GM21515 (cell line): ENCODE results near the gene BATF3.
"Not testable (repeated sequence)": the region's sequence is repeated elsewhere in the genome, so short reads cannot be mapped to it uniquely, and the experiment has no call there.

ENCODE experiments used
- ATAC-seq: cut with Tn5 transposase; IDR thresholded peaks from one replicate; pipeline ENCODE4 v1.9.1; 2021; ENCODE audit not compliant: unreplicated experiment

BATF3 gene

GRCh38 chr1:212664409-212665199 is 35.0 kb downstream of the BATF3 start:
- no peak for ATAC-seq

- not testable (repeated sequence) for ATAC-seq
Measured at GRCh38 chr1:212658250-212658649, 41.4 kb downstream of the BATF3 start.

GRCh38 chr1:212656730-212657129 is 42.9 kb downstream of the BATF3 start:
- no peak for ATAC-seq

DNA sequence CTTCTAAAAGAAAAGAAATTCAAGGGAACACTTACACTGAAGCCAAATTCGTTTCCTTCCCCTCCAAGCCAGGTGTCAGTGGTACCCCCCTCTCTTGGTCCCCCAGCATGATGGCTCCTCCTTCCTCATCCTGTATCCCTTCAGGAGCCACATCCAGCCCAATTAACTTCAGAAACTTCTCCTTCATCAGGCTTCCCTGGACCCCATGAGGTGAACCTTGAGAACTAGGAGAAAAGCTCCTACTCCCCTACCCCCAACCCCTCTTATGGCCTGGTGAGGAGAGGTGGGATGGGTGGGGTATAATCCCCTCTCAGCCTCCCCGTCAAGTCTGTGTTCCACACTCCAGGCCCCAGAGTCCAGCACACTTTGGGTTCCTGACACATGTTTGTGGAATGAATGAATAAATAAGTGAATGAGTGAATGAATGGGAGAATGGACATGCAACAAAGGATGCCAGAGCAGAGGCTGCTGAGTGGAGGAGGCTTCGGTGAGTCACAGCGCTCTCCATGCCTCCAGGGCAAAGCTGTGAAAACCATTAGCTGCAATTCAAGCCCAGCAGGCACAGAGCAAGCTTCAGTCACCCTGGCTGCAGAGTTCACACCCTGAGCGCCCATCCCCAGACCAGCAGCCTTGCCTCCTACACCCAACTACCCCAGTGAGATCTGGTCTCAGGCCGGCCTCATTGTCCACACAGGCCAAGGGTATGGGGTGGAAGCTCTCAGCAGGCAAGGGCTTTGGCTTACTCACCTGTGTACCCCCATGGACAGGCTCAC is 43.8 kb downstream of the BATF3 start:
- ATAC-seq: no peak

- no peak for ATAC-seq
Measured at GRCh38 chr1:212652609-212653008, 47.0 kb downstream of the BATF3 start.

- ATAC-seq: no peak
Measured at GRCh38 chr1:212651977-212652376, 47.7 kb downstream of the BATF3 start.

- ATAC-seq: no peak
Measured at GRCh38 chr1:212651521-212651920, 48.1 kb downstream of the BATF3 start.

DNA sequence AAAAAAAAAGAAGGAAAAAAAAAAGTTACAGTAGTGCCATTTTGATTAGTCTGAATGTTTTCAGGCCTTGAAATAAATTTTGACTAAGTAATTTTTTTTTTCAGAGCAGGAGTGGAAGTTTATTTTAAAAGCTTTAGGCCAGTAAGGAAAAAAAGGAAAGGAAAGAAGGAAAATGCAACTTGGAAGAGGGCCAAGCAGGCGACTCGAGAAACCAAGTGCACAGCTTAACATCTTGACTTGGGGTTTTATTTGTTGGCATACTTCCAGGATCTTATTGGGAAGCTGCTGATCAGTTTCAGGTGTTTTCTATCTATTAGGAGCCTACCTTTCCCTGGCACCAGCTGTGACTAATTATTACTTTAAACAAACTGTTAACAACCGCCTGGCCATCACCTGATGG is 49.4 kb downstream of the BATF3 start:
- ATAC-seq: no peak

GRCh38 chr1:212649020-212649419 is 50.6 kb downstream of the BATF3 start:
- no peak for ATAC-seq

- no peak for ATAC-seq
Measured at GRCh38 chr1:212648431-212648830, 51.2 kb downstream of the BATF3 start.

- no peak for ATAC-seq
Measured at GRCh38 chr1:212647004-212647403, 52.6 kb downstream of the BATF3 start.

- no peak for ATAC-seq
Measured at GRCh38 chr1:212646588-212646987, 53.1 kb downstream of the BATF3 start.

- no peak for ATAC-seq
Measured at GRCh38 chr1:212645546-212646543, 53.8 kb downstream of the BATF3 start.

GRCh38 chr1:212644866-212645545 is 54.6 kb downstream of the BATF3 start:
- no peak for ATAC-seq

DNA sequence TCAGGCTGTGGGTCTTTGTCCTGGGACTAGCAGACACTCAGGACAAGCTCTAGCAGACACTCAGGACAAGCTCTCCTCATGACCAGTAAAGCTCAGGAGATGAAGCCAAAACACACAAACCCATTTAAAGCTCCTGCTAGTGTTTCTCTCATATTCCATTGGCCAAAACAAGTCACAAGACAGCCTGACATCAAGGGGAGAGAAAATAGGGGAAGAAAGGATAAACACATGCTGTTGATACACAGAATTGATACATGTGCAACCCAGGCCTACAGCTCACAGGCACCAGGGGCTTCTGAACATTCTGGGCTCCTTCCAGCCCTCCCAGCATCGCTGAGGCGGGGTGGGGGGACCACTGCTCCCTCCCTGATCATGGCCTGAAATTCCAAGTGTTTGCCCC is 55.8 kb downstream of the BATF3 start:
- no peak for ATAC-seq

DNA sequence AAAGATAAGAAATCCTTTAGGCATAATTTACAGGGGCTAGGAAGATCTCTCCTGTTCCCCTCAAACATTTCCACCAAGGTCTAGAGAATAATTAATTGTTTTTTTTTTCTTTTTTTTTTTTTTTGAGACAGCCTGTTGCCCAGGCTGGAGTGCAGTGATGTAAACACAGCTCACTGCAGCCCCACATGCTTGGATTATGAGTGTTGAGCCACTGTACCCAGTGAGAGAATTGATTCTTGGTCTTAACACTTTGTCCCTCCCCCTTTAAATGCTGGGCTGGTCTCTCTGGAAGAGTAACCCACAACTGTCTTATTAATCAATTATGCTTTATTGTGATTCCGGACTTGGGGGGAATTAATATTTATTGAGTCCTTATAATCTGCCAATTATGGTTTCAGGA is 57.7 kb downstream of the BATF3 start:
- ATAC-seq: no peak

- no peak for ATAC-seq
Measured at GRCh38 chr1:212640223-212640878, 59.3 kb downstream of the BATF3 start.

DNA sequence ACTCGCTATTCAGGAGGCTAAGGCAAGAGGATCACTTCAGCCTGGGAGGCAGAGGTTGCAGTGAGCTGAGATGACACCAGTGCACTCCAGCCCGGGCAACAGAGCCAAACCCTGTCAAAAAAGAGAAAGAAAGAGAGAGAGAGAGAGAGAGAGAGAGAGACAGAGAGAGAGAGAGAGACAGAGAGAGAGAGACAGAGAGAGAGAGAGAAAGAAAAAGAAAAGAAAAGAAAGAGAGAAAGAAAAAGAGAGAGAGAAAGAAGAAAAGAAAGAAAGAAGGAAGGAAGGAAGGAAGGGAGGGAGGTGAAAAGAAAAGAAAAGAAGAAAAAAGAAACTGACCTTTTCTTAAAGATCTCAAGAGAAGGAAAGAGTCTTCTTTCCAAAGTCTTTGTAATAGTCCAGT is 60.1 kb downstream of the BATF3 start:
- ATAC-seq: not testable (repeated sequence)

DNA sequence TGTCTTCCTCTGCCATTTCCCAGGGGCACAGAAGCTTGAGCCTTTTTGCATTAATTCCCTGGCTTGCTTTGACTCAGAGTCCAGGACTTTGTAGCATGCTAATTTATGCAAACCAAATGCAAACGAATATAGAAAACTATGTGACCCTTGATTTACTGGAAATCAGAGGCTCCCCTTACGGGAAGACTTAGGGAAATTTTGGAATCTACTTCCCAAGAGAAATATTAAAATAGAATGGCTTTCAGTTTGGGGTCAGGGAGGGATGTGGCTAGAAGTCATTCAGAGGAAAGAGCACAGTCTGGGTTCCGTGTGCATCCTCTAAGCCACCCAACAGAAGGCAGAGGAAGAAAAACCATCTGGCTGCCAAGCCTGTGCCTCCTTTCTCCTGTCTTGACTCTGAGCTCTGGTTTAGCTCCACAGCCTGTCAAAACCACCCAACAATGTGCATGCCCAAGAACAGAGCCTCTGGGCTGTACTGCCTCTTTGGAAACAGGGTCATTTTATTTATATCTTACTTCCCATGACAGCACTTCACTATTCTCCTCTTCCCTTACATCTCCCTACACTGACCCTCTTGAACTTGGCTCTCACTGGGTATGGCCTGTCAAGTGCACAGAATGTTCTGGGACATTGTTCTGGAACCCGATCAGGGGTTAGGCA is 61.0 kb downstream of the BATF3 start:
- ATAC-seq: no peak

GRCh38 chr1:212637902-212638301 is 61.7 kb downstream of the BATF3 start:
- ATAC-seq: no peak
